GM23338 (cell line): ENCODE data around the gene TFPT. TPM values are rescaled to one million over a fixed set of nuclear protein-coding genes. Genes with fewer than 3 reads are reported as not detected.

Experiments
- ATAC-seq: fragments of 200-7000 bp; cut with Tn5 transposase; 3 replicates; pipeline ENCODE4 v1.9.1; 2020
- DNase-seq: peaks from one replicate; pipeline ENCODE4 v3.0.0-alpha.2; 2015; ENCODE audit warnings: low spot score
- H2AFZ ChIP-seq: fragments of 200-600 bp; sonication (generic); 2 replicates; pipeline ENCODE4 v1.8.0; 2016; ENCODE audit warnings: antibody characterized with exemption, mild to moderate bottlenecking, moderate library complexity
- H3F3A ChIP-seq: fragments of 200-600 bp; sonication (generic); replicated peaks from 2 replicates; pipeline ENCODE4 v1.8.0; 2017; ENCODE audit warnings: antibody characterized with exemption, mixed run types, low read depth
- H3K27ac ChIP-seq: fragments of 200-600 bp; sonication (generic); 2 replicates; pipeline ENCODE4 v1.6.1; 2016; ENCODE audit warnings: low read depth
- H3K27me3 ChIP-seq: fragments of 200-600 bp; sonication (generic); 2 replicates; pipeline ENCODE4 v1.8.0; 2016; ENCODE audit warnings: mild to moderate bottlenecking, mixed run types, moderate library complexity; ENCODE audit not compliant: insufficient read depth
- H3K36me3 ChIP-seq: fragments of 200-600 bp; sonication (generic); 2 replicates; pipeline ENCODE4 v1.8.0; 2016; ENCODE audit warnings: mild to moderate bottlenecking; ENCODE audit not compliant: insufficient read depth
- H3K4me1 ChIP-seq: fragments of 200-600 bp; sonication (generic); 2 replicates; pipeline ENCODE4 v1.8.0; 2016; ENCODE audit warnings: mild to moderate bottlenecking, moderate library complexity; ENCODE audit not compliant: insufficient read depth
- H3K4me2 ChIP-seq: fragments of 200-600 bp; sonication (generic); 2 replicates; pipeline ENCODE4 v1.7.1; 2017; ENCODE audit warnings: mixed run types
- H3K4me3 ChIP-seq: fragments of 200-600 bp; sonication (generic); 2 replicates; pipeline ENCODE4 v1.6.1; 2016; ENCODE audit warnings: mixed run types
- H3K79me2 ChIP-seq: fragments of 200-600 bp; sonication (generic); replicated peaks from 2 replicates; pipeline ENCODE4 v1.8.0; 2017; ENCODE audit warnings: mild to moderate bottlenecking; ENCODE audit not compliant: insufficient read depth
- H3K9me2 ChIP-seq: fragments of 200-600 bp; sonication (generic); 2 replicates; pipeline ENCODE4 v1.8.0; 2017; ENCODE audit not compliant: insufficient read depth
- H4K20me1 ChIP-seq: fragments of 200-600 bp; sonication (generic); replicated peaks from 2 replicates; pipeline ENCODE4 v1.8.0; 2017; ENCODE audit warnings: mild to moderate bottlenecking; ENCODE audit not compliant: insufficient read depth
- H3K27ac Mint-ChIP-seq: 2 replicates; pipeline ENCODE4 v1.8.0; 2020; ENCODE audit warnings: inconsistent platforms, mild to moderate bottlenecking, moderate library complexity, mixed read lengths
- H3K27me3 Mint-ChIP-seq: 3 replicates; pipeline ENCODE4 v1.8.0; 2022; ENCODE audit warnings: low read depth, mild to moderate bottlenecking, moderate library complexity, mixed read lengths, inconsistent platforms; ENCODE audit not compliant: insufficient read depth, poor library complexity
- H3K36me3 Mint-ChIP-seq: 3 replicates; pipeline ENCODE4 v1.8.0; 2021; ENCODE audit warnings: low read depth, mild to moderate bottlenecking, inconsistent platforms, moderate library complexity, mixed read lengths
- H3K4me1 Mint-ChIP-seq: 3 replicates; pipeline ENCODE4 v1.8.0; 2020; ENCODE audit warnings: mild to moderate bottlenecking, inconsistent platforms, mixed read lengths
- H3K4me3 Mint-ChIP-seq: 3 replicates; pipeline ENCODE4 v1.8.0; 2021; ENCODE audit warnings: moderate library complexity, mild to moderate bottlenecking, inconsistent platforms, mixed read lengths
- H3K9me3 Mint-ChIP-seq: 3 replicates; pipeline ENCODE4 v1.8.0; 2020; ENCODE audit warnings: moderate library complexity, mild to moderate bottlenecking, inconsistent platforms, mixed read lengths
- CREB1 ChIP-seq: fragments of 250-450 bp; sonication (Bioruptor Pico); IDR thresholded peaks from 2 replicates; pipeline ENCODE4 v1.5.0; 2020; ENCODE audit warnings: low read depth, mild to moderate bottlenecking, moderate library complexity
- EZH2 ChIP-seq: fragments of 200-600 bp; sonication (generic); IDR thresholded peaks from one replicate; pipeline ENCODE4 v1.8.0; 2017; ENCODE audit warnings: antibody characterized with exemption, mild to moderate bottlenecking, low read depth; ENCODE audit not compliant: unreplicated experiment
- JUNB ChIP-seq: IDR thresholded peaks from one replicate; pipeline ENCODE4 v1.6.1; 2016; ENCODE audit warnings: antibody characterized with exemption; ENCODE audit not compliant: unreplicated experiment
- NANOG ChIP-seq: IDR thresholded peaks from 2 replicates; pipeline ENCODE4 v1.6.1; 2016; ENCODE audit warnings: antibody characterized with exemption, borderline replicate concordance
- STAT1 ChIP-seq: IDR thresholded peaks from one replicate; pipeline ENCODE4 v1.6.1; 2016; ENCODE audit warnings: antibody characterized with exemption; ENCODE audit not compliant: unreplicated experiment
- ZNF114 ChIP-seq: fragments of 250-450 bp; sonication (Bioruptor Pico); IDR thresholded peaks from 2 replicates; pipeline ENCODE4 v1.5.0; 2020; ENCODE audit warnings: mild to moderate bottlenecking, moderate library complexity
- ZNF331 ChIP-seq: fragments of 250-450 bp; sonication (Bioruptor Pico); IDR thresholded peaks from 2 replicates; pipeline ENCODE4 v1.5.0; 2020; ENCODE audit warnings: low read depth, mild to moderate bottlenecking, moderate library complexity
- polyA plus RNA-seq: library from polyadenylated mRNA; unstranded; fragments of >200 nt; fragmentation: Nextera tagmentation; extraction: Ambion mirVana; gene quantifications from 2 replicates; pipeline ENCODE4 v1.2.1, GENCODE V29; 2016
- total RNA-seq: library from RNA; depleted of rRNA; stranded (reverse); fragments of >200 nt; shearing (Covaris generic); gene quantifications from 2 replicates; pipeline ENCODE4 v1.2.3, GENCODE V29; 2014
- TF ChIP-seq, protein P1 (sequence below): fragments of 250-450 bp; sonication (Bioruptor Pico); IDR thresholded peaks from 2 replicates; pipeline ENCODE4 v1.5.0; 2020; ENCODE audit warnings: mild to moderate bottlenecking, moderate library complexity

Gene TFPT
- total and polyA plus RNA-seq, 2 experiments from 2014 or later, result 12.0 to 18.3 TPM

DNA sequence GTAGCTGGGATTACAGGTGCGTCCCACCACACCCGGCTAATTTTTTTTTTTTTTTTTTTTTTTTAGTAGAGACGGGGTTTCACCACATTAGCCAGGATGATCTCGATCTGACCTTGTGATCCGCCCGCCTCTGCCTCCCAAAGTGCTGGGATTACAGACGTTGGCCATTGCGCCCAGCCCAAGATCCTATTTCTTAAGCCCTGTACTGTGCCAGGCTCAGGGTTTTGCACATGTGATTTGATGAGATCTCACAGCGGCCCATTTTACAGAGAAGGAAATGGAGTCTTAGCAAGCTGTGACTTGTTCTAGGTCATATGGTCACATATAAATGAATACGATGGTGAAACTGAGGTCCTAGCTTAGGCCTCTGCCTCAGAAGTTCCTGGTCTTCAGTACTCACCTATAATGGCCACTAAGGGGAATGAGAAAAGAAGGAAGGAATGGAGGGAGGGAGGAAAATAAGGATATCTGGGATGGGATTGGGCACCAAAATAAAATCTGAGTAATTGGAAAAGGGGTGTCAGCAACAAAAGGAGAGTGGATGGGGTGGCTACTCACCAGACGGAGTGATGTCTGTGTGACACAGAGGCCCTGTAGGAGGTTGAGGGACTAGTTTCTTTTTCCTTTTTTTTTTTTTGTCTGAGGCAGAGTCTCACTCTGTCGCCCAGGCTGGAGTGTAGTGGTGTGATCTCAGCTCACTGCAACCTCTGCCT is 16.1 kb downstream of the TFPT start:
- H3K27me3 ChIP-seq, result peaks cover 37% of the 10 kb centered on the region
- no peak overlapping the region for H3K4me3 ChIP-seq
- H3K4me2 ChIP-seq, result no peak overlapping the region
- peaks cover 14% of the 10 kb centered on the region for H3K79me2 ChIP-seq
- no peaks in the 10 kb centered on the region; the same call in 2 of the 3 replicates for H3K36me3 Mint-ChIP-seq
- no peak overlapping the region for H2AFZ ChIP-seq
- no peaks in the 10 kb centered on the region for H3K36me3 ChIP-seq
- no peaks in the 10 kb centered on the region; the same call in 1 of the 2 replicates for H4K20me1 ChIP-seq
- H3K9me3 Mint-ChIP-seq, result peaks cover 5% of the 10 kb centered on the region
- H3K4me1 ChIP-seq, result peaks cover 11% of the 10 kb centered on the region; the same call in 1 of the 2 replicates
- H3K27me3 Mint-ChIP-seq, result peaks cover 41% of the 10 kb centered on the region
- H3F3A ChIP-seq, result peaks cover 5% of the 10 kb centered on the region; the same call in 1 of the 2 replicates
- peaks cover 7% of the 10 kb centered on the region for H3K4me1 Mint-ChIP-seq
- H3K27ac ChIP-seq, result no peak overlapping the region
- TF ChIP-seq JUNB, result no peak
- no peak for TF ChIP-seq EZH2
- no peak for TF ChIP-seq CREB1 (CRISPR knock-in tag)
- no peak for TF ChIP-seq NANOG
- no peak for TF ChIP-seq STAT1
- no peak for TF ChIP-seq ZNF114 (CRISPR knock-in tag)
- TF ChIP-seq, protein P1, sequence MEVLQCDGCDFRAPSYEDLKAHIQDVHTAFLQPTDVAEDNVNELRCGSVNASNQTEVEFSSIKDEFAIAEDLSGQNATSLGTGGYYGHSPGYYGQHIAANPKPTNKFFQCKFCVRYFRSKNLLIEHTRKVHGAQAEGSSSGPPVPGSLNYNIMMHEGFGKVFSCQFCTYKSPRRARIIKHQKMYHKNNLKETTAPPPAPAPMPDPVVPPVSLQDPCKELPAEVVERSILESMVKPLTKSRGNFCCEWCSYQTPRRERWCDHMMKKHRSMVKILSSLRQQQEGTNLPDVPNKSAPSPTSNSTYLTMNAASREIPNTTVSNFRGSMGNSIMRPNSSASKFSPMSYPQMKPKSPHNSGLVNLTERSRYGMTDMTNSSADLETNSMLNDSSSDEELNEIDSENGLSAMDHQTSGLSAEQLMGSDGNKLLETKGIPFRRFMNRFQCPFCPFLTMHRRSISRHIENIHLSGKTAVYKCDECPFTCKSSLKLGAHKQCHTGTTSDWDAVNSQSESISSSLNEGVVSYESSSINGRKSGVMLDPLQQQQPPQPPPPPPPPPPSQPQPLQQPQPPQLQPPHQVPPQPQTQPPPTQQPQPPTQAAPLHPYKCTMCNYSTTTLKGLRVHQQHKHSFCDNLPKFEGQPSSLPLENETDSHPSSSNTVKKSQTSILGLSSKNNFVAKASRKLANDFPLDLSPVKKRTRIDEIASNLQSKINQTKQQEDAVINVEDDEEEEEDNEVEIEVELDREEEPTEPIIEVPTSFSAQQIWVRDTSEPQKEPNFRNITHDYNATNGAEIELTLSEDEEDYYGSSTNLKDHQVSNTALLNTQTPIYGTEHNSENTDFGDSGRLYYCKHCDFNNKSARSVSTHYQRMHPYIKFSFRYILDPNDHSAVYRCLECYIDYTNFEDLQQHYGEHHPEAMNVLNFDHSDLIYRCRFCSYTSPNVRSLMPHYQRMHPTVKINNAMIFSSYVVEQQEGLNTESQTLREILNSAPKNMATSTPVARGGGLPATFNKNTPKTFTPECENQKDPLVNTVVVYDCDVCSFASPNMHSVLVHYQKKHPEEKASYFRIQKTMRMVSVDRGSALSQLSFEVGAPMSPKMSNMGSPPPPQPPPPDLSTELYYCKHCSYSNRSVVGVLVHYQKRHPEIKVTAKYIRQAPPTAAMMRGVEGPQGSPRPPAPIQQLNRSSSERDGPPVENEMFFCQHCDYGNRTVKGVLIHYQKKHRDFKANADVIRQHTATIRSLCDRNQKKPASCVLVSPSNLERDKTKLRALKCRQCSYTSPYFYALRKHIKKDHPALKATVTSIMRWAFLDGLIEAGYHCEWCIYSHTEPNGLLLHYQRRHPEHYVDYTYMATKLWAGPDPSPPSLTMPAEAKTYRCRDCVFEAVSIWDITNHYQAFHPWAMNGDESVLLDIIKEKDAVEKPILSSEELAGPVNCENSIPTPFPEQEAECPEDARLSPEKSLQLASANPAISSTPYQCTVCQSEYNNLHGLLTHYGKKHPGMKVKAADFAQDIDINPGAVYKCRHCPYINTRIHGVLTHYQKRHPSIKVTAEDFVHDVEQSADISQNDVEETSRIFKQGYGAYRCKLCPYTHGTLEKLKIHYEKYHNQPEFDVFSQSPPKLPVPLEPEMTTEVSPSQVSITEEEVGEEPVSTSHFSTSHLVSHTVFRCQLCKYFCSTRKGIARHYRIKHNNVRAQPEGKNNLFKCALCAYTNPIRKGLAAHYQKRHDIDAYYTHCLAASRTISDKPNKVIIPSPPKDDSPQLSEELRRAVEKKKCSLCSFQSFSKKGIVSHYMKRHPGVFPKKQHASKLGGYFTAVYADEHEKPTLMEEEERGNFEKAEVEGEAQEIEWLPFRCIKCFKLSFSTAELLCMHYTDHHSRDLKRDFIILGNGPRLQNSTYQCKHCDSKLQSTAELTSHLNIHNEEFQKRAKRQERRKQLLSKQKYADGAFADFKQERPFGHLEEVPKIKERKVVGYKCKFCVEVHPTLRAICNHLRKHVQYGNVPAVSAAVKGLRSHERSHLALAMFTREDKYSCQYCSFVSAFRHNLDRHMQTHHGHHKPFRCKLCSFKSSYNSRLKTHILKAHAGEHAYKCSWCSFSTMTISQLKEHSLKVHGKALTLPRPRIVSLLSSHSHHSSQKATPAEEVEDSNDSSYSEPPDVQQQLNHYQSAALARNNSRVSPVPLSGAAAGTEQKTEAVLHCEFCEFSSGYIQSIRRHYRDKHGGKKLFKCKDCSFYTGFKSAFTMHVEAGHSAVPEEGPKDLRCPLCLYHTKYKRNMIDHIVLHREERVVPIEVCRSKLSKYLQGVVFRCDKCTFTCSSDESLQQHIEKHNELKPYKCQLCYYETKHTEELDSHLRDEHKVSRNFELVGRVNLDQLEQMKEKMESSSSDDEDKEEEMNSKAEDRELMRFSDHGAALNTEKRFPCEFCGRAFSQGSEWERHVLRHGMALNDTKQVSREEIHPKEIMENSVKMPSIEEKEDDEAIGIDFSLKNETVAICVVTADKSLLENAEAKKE (CRISPR knock-in tag), result no peak
- TF ChIP-seq ZNF331 (CRISPR knock-in tag), result no peak
- H3K4me3 Mint-ChIP-seq, result no peak overlapping the region
- H3K27ac Mint-ChIP-seq, result no peak overlapping the region
- ATAC-seq, result no peak
- DNase-seq, result no peak
- no peaks in the 10 kb centered on the region for H3K9me2 ChIP-seq
